GM19035 (cell line): ENCODE data around the gene PFN3.
"Not testable (repeated sequence)": the region's sequence is repeated elsewhere in the genome, so short reads cannot be mapped to it uniquely, and the experiment has no call there.

Experiments
- ATAC-seq: cut with Tn5 transposase; IDR thresholded peaks from one replicate; pipeline ENCODE4 v1.9.1; 2021; ENCODE audit not compliant: unreplicated experiment

The PFN3 gene

GRCh38 chr5:177362292-177362609 lies 38.2 kb downstream of the PFN3 start:
- ATAC-seq = no peak

- no peak for ATAC-seq
These were observed 38.8 kb downstream of the PFN3 start for GRCh38 chr5:177361418-177362291.

- ATAC-seq = not testable (repeated sequence)
These were observed 39.7 kb downstream of the PFN3 start for GRCh38 chr5:177360740-177361139.

- ATAC-seq = no peak
These were observed 40.6 kb downstream of the PFN3 start for GRCh38 chr5:177359860-177360259.

- no peak for ATAC-seq
These were observed 41.0 kb downstream of the PFN3 start for GRCh38 chr5:177359451-177359851.

- ATAC-seq = peak; percentile 3
These were observed 42.1 kb downstream of the PFN3 start for GRCh38 chr5:177358370-177358819.

GRCh38 chr5:177357459-177358351 lies 42.8 kb downstream of the PFN3 start, which contains the start of gene RGS14:
TSS of gene RGS14 (plus strand) at chr5:177357924. CDS start at chr5:177358025, 101 bp downstream.
- ATAC-seq = peak; percentile 94

- ATAC-seq = no peak
These were observed 43.4 kb downstream of the PFN3 start for GRCh38 chr5:177357146-177357458.

- ATAC-seq = no peak
These were observed 43.7 kb downstream of the PFN3 start for GRCh38 chr5:177356746-177357145.

- ATAC-seq = no peak
These were observed 44.6 kb downstream of the PFN3 start for GRCh38 chr5:177355868-177356168.

GRCh38 chr5:177355162-177355867 lies 45.1 kb downstream of the PFN3 start:
- ATAC-seq = no peak

GRCh38 chr5:177354711-177355110 lies 45.8 kb downstream of the PFN3 start:
- no peak for ATAC-seq

GRCh38 chr5:177354256-177354655 lies 46.2 kb downstream of the PFN3 start:
- no peak for ATAC-seq

- ATAC-seq = no peak
These were observed 47.4 kb downstream of the PFN3 start for GRCh38 chr5:177353093-177353492.

GRCh38 chr5:177351392-177352329 lies 48.8 kb downstream of the PFN3 start, which contains the start of gene LMAN2:
TSS of gene LMAN2 (minus strand) at chr5:177351668. CDS start at chr5:177351647, 21 bp downstream.
- ATAC-seq = peak; percentile 94

GRCh38 chr5:177350776-177351391 lies 49.6 kb downstream of the PFN3 start:
- ATAC-seq = no peak
